HG02623 (cell line): Measurements from ENCODE around the gene EIF2A.
A peak's percentile ranks its signal among the peaks of the same experiment; 100 is the strongest.
"Not testable (repeated sequence)": the region's sequence is repeated elsewhere in the genome, so short reads cannot be mapped to it uniquely, and the experiment has no call there.

Experiments
- ATAC-seq: cut with Tn5 transposase; IDR thresholded peaks from one replicate; pipeline ENCODE4 v1.9.1; 2021; ENCODE audit warnings: moderate library complexity; ENCODE audit not compliant: unreplicated experiment

Gene EIF2A

GRCh38 chr3:150600647-150601530 lies 54.3 kb downstream of the EIF2A start:
- ATAC-seq = not testable (repeated sequence)

- ATAC-seq = peak; percentile 8
These were observed 56.0 kb downstream of the EIF2A start for GRCh38 chr3:150602426-150603152.

- peak; percentile 59 for ATAC-seq
These were observed 56.8 kb downstream of the EIF2A start, which contains the start of gene SELENOT for GRCh38 chr3:150603153-150603979. SELENOT (plus strand) TSS chr3:150603321; CDS start chr3:150603363, 42 bp downstream.

GRCh38 chr3:150603980-150604319 lies 57.4 kb downstream of the EIF2A start:
- no peak for ATAC-seq

GRCh38 chr3:150605998-150606641 lies 59.5 kb downstream of the EIF2A start:
- no peak for ATAC-seq

GRCh38 chr3:150607267-150608065 lies 60.9 kb downstream of the EIF2A start:
- ATAC-seq = no peak

- no peak for ATAC-seq
These were observed 63.4 kb downstream of the EIF2A start for GRCh38 chr3:150609988-150610387.

GRCh38 chr3:150610785-150611184 lies 64.2 kb downstream of the EIF2A start:
- no peak for ATAC-seq

- no peak for ATAC-seq
These were observed 65.1 kb downstream of the EIF2A start for GRCh38 chr3:150611666-150612065.

GRCh38 chr3:150612494-150612893 lies 65.9 kb downstream of the EIF2A start:
- no peak for ATAC-seq

GRCh38 chr3:150613034-150613433 lies 66.4 kb downstream of the EIF2A start:
- no peak for ATAC-seq

GRCh38 chr3:150613709-150614480 lies 67.3 kb downstream of the EIF2A start:
- no peak for ATAC-seq

GRCh38 chr3:150620002-150620689 lies 73.6 kb downstream of the EIF2A start:
- no peak for ATAC-seq

GRCh38 chr3:150622955-150623354 lies 76.4 kb downstream of the EIF2A start:
- ATAC-seq = not testable (repeated sequence)

GRCh38 chr3:150623945-150624344 lies 77.4 kb downstream of the EIF2A start:
- ATAC-seq = no peak

- no peak for ATAC-seq
These were observed 79.8 kb downstream of the EIF2A start for GRCh38 chr3:150626148-150626930.

GRCh38 chr3:150627557-150627956 lies 81.0 kb downstream of the EIF2A start:
- ATAC-seq = no peak
